ENCODE results near the gene FAM120B. TPM values are rescaled to one million over a fixed set of nuclear protein-coding genes. Genes with fewer than 3 reads are reported as not detected.
A peak's percentile ranks its signal among the peaks of the same experiment; 100 is the strongest.

Gene FAM120B
- polyA plus RNA-seq, 1 donor = 27.7 TPM

GRCh38 chr6:170298688-170299087, 7.9 kb upstream of the FAM120B start:
- DNase-seq = no peak
- H3K27me3 ChIP-seq (ENCODE audit: control insufficient read depth, insufficient read depth, low read length) = peaks cover 50% of the 10 kb centered on the region
- H3K4me3 ChIP-seq (ENCODE audit: low read length) = no peak overlapping the region
- no CpG with 5 or more reads among the region's 1 CpG for WGBS (ENCODE audit: insufficient coverage, low lambda C conversion rate)
- H3K4me1 ChIP-seq (ENCODE audit: control insufficient read depth, insufficient read depth, low read length) = peaks cover 14% of the 10 kb centered on the region
- H3K9me3 ChIP-seq (ENCODE audit: control insufficient read depth, low read depth, low read length) = peaks cover 10% of the 10 kb centered on the region
- no peak overlapping the region for H3K27ac ChIP-seq (ENCODE audit: low read length)
- H3K36me3 ChIP-seq (ENCODE audit: control insufficient read depth, insufficient read depth, low read length) = no peaks in the 10 kb centered on the region

GRCh38 chr6:170301184-170301583, 5.4 kb upstream of the FAM120B start:
- no CpG with 5 or more reads among the region's 1 CpG for WGBS (ENCODE audit: insufficient coverage, low lambda C conversion rate)
- Histone ChIP-seq H3K27me3 (ENCODE audit: control insufficient read depth, insufficient read depth, low read length) (peaks cover 25% of the 10 kb centered on the region), H3K27ac (ENCODE audit: low read length) (no peak overlapping the region), H3K9me3 (ENCODE audit: control insufficient read depth, low read depth, low read length) (peaks cover 6% of the 10 kb centered on the region), H3K36me3 (ENCODE audit: control insufficient read depth, insufficient read depth, low read length) (no peaks in the 10 kb centered on the region), H3K4me1 (ENCODE audit: control insufficient read depth, insufficient read depth, low read length) (peaks cover 17% of the 10 kb centered on the region), H3K4me3 (ENCODE audit: low read length) (no peak overlapping the region)
- DNase-seq = no peak

- Histone ChIP-seq H3K36me3 (ENCODE audit: control insufficient read depth, insufficient read depth, low read length) (no peaks in the 10 kb centered on the region), H3K9me3 (ENCODE audit: control insufficient read depth, low read depth, low read length) (no peaks in the 10 kb centered on the region), H3K4me1 (ENCODE audit: control insufficient read depth, insufficient read depth, low read length) (peaks cover 26% of the 10 kb centered on the region), H3K27me3 (ENCODE audit: control insufficient read depth, insufficient read depth, low read length) (no peaks in the 10 kb centered on the region), H3K4me3 (ENCODE audit: low read length) (peak overlapping the region; percentile 98), H3K27ac (ENCODE audit: low read length) (peak overlapping the region; percentile 75)
- no CpG with 5 or more reads among the region's 29 CpGs for WGBS (ENCODE audit: insufficient coverage, low lambda C conversion rate)
- peak in 1 of 2 donors; percentile 78 for DNase-seq
Measured at GRCh38 chr6:170305805-170306323, 694 bp upstream of the FAM120B start.

- Histone ChIP-seq H3K4me1 (ENCODE audit: control insufficient read depth, insufficient read depth, low read length) (peaks cover 26% of the 10 kb centered on the region), H3K36me3 (ENCODE audit: control insufficient read depth, insufficient read depth, low read length) (no peaks in the 10 kb centered on the region), H3K27me3 (ENCODE audit: control insufficient read depth, insufficient read depth, low read length) (no peaks in the 10 kb centered on the region), H3K9me3 (ENCODE audit: control insufficient read depth, low read depth, low read length) (no peaks in the 10 kb centered on the region), H3K27ac (ENCODE audit: low read length) (peak overlapping the region; percentile 64), H3K4me3 (ENCODE audit: low read length) (peak overlapping the region; percentile 98)
- WGBS (ENCODE audit: insufficient coverage, low lambda C conversion rate) = 67% methylated on average over 1 of the region's 15 CpGs
- DNase-seq = no peak
Measured at GRCh38 chr6:170307080-170307545, 555 bp downstream of the FAM120B start.

GRCh38 chr6:170308761-170309160, 2.2 kb downstream of the FAM120B start:
- peaks cover 2% of the 10 kb centered on the region for H3K36me3 ChIP-seq (ENCODE audit: control insufficient read depth, insufficient read depth, low read length)
- H3K27ac ChIP-seq (ENCODE audit: low read length) = no peak overlapping the region
- H3K4me3 ChIP-seq (ENCODE audit: low read length) = no peak overlapping the region
- H3K4me1 ChIP-seq (ENCODE audit: control insufficient read depth, insufficient read depth, low read length) = peaks cover 26% of the 10 kb centered on the region
- WGBS (ENCODE audit: insufficient coverage, low lambda C conversion rate) = no CpG with 5 or more reads among the region's 1 CpG
- no peak for DNase-seq
- H3K27me3 ChIP-seq (ENCODE audit: control insufficient read depth, insufficient read depth, low read length) = no peaks in the 10 kb centered on the region
- H3K9me3 ChIP-seq (ENCODE audit: control insufficient read depth, low read depth, low read length) = no peaks in the 10 kb centered on the region

- no peaks in the 10 kb centered on the region for H3K27me3 ChIP-seq (ENCODE audit: control insufficient read depth, insufficient read depth, low read length)
- H3K4me3 ChIP-seq (ENCODE audit: low read length) = no peak overlapping the region
- H3K36me3 ChIP-seq (ENCODE audit: control insufficient read depth, insufficient read depth, low read length) = peaks cover 2% of the 10 kb centered on the region
- no peak overlapping the region for H3K27ac ChIP-seq (ENCODE audit: low read length)
- DNase-seq = no peak
- H3K4me1 ChIP-seq (ENCODE audit: control insufficient read depth, insufficient read depth, low read length) = peaks cover 16% of the 10 kb centered on the region
- H3K9me3 ChIP-seq (ENCODE audit: control insufficient read depth, low read depth, low read length) = no peaks in the 10 kb centered on the region
- 100% methylated on average over 2 of the region's 5 CpGs for WGBS (ENCODE audit: insufficient coverage, low lambda C conversion rate)
Measured at GRCh38 chr6:170311696-170312095, 5.1 kb downstream of the FAM120B start.

GRCh38 chr6:170312876-170313275, 6.3 kb downstream of the FAM120B start:
- H3K27me3 ChIP-seq (ENCODE audit: control insufficient read depth, insufficient read depth, low read length) = no peaks in the 10 kb centered on the region
- H3K36me3 ChIP-seq (ENCODE audit: control insufficient read depth, insufficient read depth, low read length) = peaks cover 6% of the 10 kb centered on the region
- peaks cover 8% of the 10 kb centered on the region for H3K4me1 ChIP-seq (ENCODE audit: control insufficient read depth, insufficient read depth, low read length)
- WGBS (ENCODE audit: insufficient coverage, low lambda C conversion rate) = no CpG with 5 or more reads among the region's 2 CpGs
- no peak overlapping the region for H3K27ac ChIP-seq (ENCODE audit: low read length)
- DNase-seq = no peak
- no peaks in the 10 kb centered on the region for H3K9me3 ChIP-seq (ENCODE audit: control insufficient read depth, low read depth, low read length)
- H3K4me3 ChIP-seq (ENCODE audit: low read length) = no peak overlapping the region

GRCh38 chr6:170313716-170314295, 7.2 kb downstream of the FAM120B start:
- no peak for DNase-seq
- Histone ChIP-seq H3K27me3 (ENCODE audit: control insufficient read depth, insufficient read depth, low read length) (no peaks in the 10 kb centered on the region), H3K36me3 (ENCODE audit: control insufficient read depth, insufficient read depth, low read length) (peaks cover 13% of the 10 kb centered on the region), H3K4me1 (ENCODE audit: control insufficient read depth, insufficient read depth, low read length) (no peaks in the 10 kb centered on the region), H3K27ac (ENCODE audit: low read length) (no peak overlapping the region), H3K9me3 (ENCODE audit: control insufficient read depth, low read depth, low read length) (no peaks in the 10 kb centered on the region), H3K4me3 (ENCODE audit: low read length) (no peak overlapping the region)
- no CpG with 5 or more reads among the region's 6 CpGs for WGBS (ENCODE audit: insufficient coverage, low lambda C conversion rate)

GRCh38 chr6:170314983-170315382, 8.4 kb downstream of the FAM120B start:
- no peak for DNase-seq
- Histone ChIP-seq H3K27me3 (ENCODE audit: control insufficient read depth, insufficient read depth, low read length) (no peaks in the 10 kb centered on the region), H3K4me1 (ENCODE audit: control insufficient read depth, insufficient read depth, low read length) (no peaks in the 10 kb centered on the region), H3K9me3 (ENCODE audit: control insufficient read depth, low read depth, low read length) (no peaks in the 10 kb centered on the region), H3K27ac (ENCODE audit: low read length) (no peak overlapping the region), H3K4me3 (ENCODE audit: low read length) (no peak overlapping the region), H3K36me3 (ENCODE audit: control insufficient read depth, insufficient read depth, low read length) (peaks cover 17% of the 10 kb centered on the region)
- no CpG with 5 or more reads among the region's 5 CpGs for WGBS (ENCODE audit: insufficient coverage, low lambda C conversion rate)

- no peak for DNase-seq
- Histone ChIP-seq H3K4me3 (ENCODE audit: low read length) (no peak overlapping the region), H3K9me3 (ENCODE audit: control insufficient read depth, low read depth, low read length) (no peaks in the 10 kb centered on the region), H3K27ac (ENCODE audit: low read length) (no peak overlapping the region), H3K36me3 (ENCODE audit: control insufficient read depth, insufficient read depth, low read length) (peaks cover 20% of the 10 kb centered on the region), H3K4me1 (ENCODE audit: control insufficient read depth, insufficient read depth, low read length) (no peaks in the 10 kb centered on the region), H3K27me3 (ENCODE audit: control insufficient read depth, insufficient read depth, low read length) (no peaks in the 10 kb centered on the region)
- 83% methylated on average over 1 of the region's 4 CpGs for WGBS (ENCODE audit: insufficient coverage, low lambda C conversion rate)
Measured at GRCh38 chr6:170316071-170316470, 9.5 kb downstream of the FAM120B start.

- Histone ChIP-seq H3K27ac (ENCODE audit: low read length) (no peak overlapping the region), H3K27me3 (ENCODE audit: control insufficient read depth, insufficient read depth, low read length) (no peaks in the 10 kb centered on the region), H3K4me1 (ENCODE audit: control insufficient read depth, insufficient read depth, low read length) (no peaks in the 10 kb centered on the region), H3K4me3 (ENCODE audit: low read length) (no peak overlapping the region), H3K9me3 (ENCODE audit: control insufficient read depth, low read depth, low read length) (no peaks in the 10 kb centered on the region), H3K36me3 (ENCODE audit: control insufficient read depth, insufficient read depth, low read length) (peaks cover 20% of the 10 kb centered on the region)
- DNase-seq = peak; percentile 21 to 83
- WGBS (ENCODE audit: insufficient coverage, low lambda C conversion rate) = 29% methylated on average over 1 of the region's 1 CpG
Measured at GRCh38 chr6:170317076-170317475, 10.5 kb downstream of the FAM120B start.

Measured in large intestine (tissue), 3 donors.